NCI-H1436 treated with DMSO at 0.1 percent for 48 hours (cell line): ENCODE measurements around the gene NKG7.

ENCODE experiments used
- DNase-seq: peaks from one replicate; lab custom pipeline; 2025; lab: John Stamatoyannopoulos, UW

The NKG7 gene

DNA sequence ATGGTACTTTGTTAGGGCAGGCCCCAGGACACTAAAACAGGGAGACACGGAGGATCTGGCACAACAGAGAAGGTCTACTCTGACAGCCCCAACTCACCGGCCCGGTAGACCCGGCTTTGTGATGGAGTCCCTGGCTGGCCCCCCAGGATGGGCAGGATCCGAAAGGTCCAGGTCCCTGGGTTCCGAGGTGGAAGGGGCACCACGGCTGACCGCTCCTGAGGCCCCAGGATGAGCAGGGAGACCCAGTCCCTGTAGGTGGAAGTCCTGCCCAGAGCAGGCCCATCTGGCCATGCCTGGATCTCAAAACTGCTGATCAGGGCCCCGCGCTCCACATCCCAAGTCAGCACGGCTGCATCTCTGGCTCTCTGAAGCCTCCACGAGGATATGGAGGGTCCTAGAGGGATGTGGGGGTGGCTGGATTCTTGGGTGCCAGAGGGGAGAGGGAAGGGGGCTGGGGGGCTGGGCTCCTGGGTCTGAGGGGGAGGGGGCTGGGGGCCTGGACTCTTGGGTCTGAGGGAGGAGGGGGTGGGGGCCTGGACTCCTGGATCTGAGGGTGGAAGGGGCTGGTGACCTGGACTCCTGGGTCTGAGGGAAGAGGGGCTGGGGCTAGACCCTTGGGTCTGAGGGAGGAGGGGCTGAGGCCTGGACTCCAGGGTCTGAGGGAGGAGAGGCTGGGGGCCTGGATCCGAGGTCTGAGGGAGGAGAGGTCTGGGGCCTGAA is 35.2 kb downstream of the NKG7 start:
- DNase-seq = no peak

DNA sequence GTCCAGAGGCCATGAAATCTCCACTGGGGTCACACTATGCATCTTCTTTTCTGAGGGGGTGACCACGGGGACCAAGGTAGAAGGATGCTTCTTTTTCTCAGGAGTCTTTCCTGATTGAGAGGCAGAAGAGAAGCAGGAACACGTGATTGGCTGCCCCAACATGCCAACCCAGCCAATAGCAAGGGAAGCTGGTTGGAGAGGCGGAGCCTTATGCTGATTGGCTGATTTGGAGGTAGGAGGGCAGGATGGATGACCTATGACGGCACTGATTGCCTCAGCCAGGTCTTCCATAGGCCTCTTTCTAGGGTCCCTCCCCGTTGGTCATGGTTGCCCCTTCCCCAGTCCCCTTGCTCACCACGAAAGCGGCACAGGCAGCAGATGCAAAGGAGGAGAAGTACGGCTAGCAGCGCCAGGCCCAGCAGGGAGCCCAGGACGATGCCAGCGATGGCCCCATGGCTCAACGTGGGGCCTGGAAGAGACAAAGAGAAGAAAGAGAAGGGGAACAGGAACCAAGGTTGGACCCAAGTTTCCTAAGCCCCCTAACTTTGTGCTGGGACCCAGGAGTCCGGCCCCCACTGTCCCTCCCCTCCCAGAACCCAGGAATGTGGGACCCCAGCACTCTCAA is 38.5 kb downstream of the NKG7 start:
- no peak for DNase-seq

DNA sequence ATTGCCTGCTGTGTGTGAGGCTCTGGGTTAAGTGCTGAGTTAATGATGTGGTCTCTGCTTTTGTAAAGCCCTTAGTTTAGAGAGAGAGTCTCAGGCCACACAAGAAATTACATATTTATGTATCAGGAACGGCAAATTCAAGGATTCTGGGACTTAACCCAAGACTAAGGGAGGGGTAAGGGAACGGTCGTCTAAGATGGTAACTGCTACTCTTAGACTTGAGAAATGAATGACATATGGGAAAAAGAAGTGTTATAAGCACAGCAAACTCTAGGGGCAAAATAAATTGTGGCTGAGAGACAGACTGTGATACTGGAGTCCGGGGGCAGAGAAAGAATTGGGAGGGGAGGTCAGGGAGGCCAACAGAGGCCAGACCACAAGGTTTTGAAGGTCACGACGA is 40.7 kb downstream of the NKG7 start:
- no peak for DNase-seq

DNA sequence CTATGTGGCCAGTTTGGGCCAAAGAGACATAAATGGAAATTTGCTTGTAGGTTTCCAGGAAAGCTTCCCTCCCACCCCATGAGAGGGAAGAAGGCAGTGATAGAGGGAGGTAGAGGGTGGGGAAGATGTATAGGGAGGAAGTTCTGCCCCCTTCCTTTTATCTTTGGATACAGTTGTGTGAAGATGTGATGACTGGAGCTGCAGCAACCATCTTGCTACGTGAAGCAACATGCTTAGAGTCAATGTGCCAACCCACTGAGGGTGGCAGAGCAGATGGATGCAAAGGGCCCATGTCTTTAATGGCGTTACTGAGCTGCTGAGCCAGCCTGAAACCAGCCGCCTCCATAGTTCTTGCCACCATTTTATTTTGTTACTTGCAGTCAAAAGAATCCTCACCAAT is 41.3 kb downstream of the NKG7 start:
- no peak for DNase-seq

DNA sequence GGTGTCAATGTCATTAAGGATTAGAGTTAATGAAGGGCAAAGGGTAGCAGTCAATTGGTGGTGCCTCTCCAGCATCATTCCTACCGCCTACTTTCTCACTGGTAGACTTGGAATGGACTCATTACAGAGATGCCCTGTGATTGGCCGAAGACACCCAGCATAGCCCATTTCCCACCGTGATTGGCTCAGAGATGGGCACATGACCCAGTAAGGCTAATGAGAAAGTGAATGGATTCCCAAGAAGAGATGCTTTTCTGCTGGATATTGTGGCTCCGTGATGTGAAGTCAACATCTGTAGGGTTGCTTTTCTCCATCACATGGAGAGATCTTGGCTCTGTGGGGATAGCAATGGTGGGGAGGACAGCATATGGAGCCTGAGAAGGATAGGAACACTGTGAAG is 42.1 kb downstream of the NKG7 start:
- DNase-seq = no peak

DNA sequence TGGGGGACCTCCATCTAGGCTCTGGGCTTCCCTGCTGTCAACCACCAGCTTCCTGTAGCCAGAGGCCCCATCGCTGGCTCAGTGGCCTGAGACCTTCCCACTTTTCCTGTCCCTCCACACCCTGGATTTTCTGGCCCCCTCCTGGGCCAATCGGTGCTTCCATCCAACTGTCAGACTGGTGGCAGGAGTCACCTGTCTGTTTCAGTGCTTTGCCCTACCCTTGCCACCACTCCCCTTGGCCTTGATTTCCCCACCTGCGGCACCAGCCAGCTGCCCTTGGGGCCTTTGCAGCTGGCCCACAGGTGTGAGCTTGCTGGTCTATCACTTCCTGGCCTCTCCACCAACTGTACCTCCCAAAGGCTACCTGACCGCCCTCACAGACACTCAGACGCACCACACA is 43.0 kb downstream of the NKG7 start:
- no peak for DNase-seq

DNA sequence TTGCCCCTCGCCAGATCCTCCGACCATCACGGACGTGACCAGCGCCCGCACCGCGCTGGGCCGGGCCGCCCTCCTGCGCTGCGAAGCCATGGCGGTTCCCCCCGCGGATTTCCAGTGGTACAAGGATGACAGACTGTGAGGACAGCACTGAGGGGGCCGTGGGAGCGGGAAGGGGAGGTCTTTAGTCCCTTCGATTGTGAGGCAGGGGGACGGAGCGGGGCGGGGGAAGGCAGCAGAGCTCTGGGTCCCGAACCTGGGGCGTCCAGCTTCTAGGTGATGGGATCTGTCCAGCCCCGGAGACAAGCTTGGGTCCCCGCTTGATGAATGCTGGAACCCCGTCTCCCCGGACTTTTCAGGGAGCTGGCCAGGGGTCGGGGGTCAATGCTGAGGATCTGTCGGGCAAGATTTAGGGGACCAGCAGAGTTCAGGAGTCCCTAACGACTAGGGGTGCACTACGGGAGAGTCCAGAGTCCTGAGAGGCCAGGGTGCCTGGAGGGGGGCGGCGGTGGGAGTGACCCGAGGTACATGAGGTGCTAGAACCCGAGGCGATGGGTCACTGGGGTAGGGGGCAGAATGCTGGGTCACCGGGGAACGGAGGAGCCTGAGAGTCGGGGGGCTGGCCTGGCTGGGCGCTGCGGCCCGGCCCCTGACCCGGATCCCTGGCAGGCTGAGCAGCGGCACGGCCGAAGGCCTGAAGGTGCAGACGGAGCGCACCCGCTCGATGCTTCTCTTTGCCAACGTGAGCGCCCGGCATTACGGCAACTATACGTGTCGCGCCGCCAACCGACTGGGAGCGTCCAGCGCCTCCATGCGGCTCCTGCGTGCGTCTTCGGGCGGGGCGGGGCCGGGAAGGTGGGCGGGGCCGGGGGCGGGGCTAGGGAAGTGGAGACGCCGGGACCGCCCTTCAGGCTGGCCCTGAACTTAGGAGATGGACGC is 45.1 kb downstream of the NKG7 start:
- DNase-seq = no peak

DNA sequence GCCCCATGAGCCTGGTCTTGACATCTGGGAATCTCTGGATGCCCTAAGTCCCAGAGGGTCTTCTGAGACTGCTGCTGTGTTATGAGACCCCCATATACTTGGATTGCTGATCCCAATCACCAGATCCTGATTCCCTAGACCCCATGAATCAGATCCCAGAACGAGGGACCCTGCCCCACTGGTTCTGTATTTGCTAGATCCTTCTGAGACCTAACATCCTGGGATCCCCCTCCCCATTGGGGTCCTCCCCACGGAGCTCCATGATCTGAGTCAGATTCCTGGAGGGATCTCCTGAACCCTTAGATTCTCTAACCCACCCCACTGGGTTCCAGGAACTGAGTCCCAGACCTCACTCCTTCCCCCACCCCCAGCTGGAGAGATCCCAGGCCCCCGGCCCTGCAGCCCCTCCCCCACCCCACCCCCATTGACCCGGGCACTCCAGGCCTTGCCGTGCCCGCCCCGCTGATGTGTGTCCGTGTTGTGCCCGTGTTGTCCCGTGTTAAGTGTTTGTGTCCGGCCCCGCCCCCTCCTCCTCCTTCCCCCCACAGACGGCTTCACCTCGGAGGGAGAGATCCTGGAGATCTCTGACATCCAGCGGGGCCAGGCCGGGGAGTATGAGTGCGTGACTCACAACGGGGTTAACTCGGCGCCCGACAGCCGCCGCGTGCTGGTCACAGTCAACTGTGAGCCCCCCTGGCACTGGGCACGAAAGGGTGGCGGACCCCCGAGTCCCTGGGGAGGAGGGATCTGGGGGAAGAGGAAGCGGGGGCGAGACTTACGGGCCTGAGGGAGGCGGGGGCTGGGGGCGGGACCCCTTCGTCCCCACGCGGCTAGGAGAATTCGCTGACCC is 46.0 kb downstream of the NKG7 start:
- DNase-seq = no peak

DNA sequence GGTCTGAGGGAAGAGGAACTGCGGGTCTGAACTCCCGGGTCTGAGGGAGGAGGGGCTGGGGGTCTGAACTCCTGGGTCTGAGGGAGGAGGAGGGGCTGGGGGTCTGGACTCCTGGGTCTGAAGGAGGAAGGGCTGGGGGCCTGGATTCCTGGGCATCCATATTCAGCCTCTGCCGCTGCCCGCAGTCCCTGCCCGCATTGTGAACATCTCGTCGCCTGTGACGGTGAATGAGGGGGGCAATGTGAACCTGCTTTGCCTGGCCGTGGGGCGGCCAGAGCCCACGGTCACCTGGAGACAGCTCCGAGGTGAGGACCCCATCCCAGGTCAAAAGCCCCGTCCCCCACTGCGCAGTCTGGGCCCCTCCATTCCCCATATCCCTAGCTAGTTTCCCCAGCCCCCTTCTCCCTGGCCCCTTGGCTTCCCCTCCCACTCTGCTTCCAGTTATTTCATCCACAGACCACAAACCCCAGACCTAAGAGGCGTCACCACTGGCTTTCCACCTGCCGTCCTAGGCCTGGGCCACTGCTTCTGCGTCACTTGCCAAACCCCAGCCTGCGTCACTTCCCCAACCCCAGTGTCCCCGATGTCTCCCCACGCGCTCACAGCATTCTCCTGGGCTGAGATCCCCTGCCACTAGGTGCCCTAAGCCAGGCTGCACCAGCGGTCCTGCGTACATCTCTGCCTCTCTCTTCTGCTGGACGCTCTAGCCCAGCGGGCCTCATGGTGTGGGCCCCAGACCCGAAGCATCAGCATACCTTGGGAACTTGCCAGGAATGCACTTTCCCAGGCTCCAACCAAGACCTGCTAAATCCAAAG is 47.1 kb downstream of the NKG7 start:
- no peak for DNase-seq

DNA sequence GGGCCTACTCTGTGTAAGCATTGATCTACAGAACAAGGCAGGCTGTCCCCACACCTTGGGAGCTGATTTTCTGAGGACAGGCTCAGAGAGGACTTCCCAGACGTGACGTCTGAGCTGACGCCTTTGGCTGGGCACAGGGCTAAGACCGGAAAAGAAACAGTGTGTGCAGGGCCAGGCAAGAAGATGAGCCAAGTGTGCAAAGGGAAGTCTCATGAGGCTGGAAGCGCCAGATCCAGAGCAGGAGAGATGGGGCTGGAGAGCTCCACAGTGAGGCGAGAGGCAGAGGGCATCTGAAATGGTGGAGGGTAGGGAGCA is 48.3 kb downstream of the NKG7 start:
- DNase-seq = no peak

DNA sequence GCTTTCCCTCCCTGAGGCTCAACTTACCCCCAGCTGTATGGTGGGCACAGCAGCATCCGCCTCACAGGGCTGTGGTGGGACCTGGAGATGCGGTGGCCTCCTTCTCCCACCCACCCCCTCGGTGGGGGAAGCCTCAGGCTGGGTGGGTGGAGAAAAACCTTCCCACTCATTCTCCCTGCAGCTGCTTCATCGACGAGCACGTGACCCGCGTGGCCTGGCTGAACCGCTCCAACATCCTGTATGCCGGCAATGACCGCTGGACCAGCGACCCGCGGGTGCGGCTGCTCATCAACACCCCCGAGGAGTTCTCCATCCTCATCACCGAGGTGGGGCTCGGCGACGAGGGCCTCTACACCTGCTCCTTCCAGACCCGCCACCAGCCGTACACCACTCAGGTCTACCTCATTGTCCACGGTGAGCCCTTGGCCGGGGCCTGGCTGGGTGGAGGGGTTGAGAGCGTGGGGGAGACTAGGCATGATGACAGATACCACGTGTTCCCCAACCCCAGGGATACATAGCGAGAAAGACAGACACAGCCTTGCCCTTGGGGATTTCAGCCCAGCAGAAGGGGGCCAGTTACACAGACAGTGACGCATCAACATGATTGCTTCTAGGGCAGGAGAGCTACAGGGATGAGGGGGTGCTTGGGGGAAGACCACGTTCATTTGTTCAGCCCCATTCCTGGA is 48.8 kb downstream of the NKG7 start:
- no peak for DNase-seq

DNA sequence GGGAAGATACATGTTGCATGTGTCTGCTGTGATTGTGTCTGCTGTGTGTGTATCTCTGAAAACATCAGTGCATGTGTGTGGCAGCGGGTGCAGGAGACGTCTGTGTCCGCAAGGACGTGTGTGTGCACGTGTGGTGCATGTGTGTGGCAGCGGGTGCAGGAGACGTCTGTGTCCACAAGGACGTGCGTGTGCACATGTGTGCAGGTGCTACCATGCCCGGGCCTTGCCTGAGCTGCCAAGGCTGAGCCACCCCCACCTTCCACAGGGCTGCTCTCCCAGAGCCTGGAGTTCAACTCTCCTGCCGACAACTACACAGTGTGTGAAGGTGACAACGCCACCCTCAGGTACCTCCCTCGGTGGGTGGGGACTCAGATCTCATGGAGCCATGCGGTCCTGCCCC is 50.7 kb downstream of the NKG7 start:
- DNase-seq = no peak
